Body of pancreas (tissue), 4 donors: Measurements from ENCODE around the gene MEIS3. TPM values are rescaled to one million over a fixed set of nuclear protein-coding genes. Genes with fewer than 3 reads are reported as not detected.

Source experiments
- ATAC-seq: fragments of 150-250 bp; one replicate; pipeline ENCODE4 v1.9.1; 2016
- DNase-seq, 4 donors: peaks; one replicate each; pipeline ENCODE4 v3.0.0-alpha.2; 2019
- H3K27ac ChIP-seq, 4 donors: fragments of 200-600 bp; sonication (generic); 1 replicate in 3 of 4; 2 replicates in 1 of 4; pipeline versions ENCODE4 v1.5.1 to v1.6.1; 2016 to 2019; ENCODE audit warnings: mild to moderate bottlenecking in 1 of 4, mixed read lengths in 1 of 4, moderate library complexity in 1 of 4
- H3K27me3 ChIP-seq, 2 donors: fragments of 200-600 bp; sonication (generic); one replicate each; pipeline ENCODE4 v1.6.0; 2016; ENCODE audit warnings: mild to moderate bottlenecking in 1 of 2
- H3K36me3 ChIP-seq, 2 donors: fragments of 200-600 bp; sonication (generic); replicated peaks in 1 of 2; 2 replicates each; pipeline ENCODE4 v1.5.1; 2016; ENCODE audit warnings: low read depth in 2 of 2; ENCODE audit not compliant: insufficient read depth in 1 of 2
- H3K4me1 ChIP-seq: fragments of 200-600 bp; sonication (generic); one replicate; pipeline ENCODE4 v1.6.0; 2016
- H3K4me3 ChIP-seq, 2 donors: fragments of 200-600 bp; sonication (generic); 1 replicate in 1 of 2; 2 replicates in 1 of 2; pipeline ENCODE4 v1.5.1; 2016 to 2019
- H3K9me3 ChIP-seq, 3 donors: fragments of 200-600 bp; sonication (generic); 1 replicate in 2 of 3; 2 replicates in 1 of 3; pipeline ENCODE4 v1.5.1; 2016
- POLR2A ChIP-seq, 3 donors: fragments of 450-650 bp; IDR thresholded peaks; one replicate each; pipeline ENCODE4 v1.6.1; 2016; ENCODE audit warnings: antibody characterized with exemption in 3 of 3, mild to moderate bottlenecking in 2 of 3
- WGBS, 2 donors: methylation state at CpG; one replicate each; pipeline ENCODE4 v1.1.5; 2017; 5-methylcytosine and 5-hydroxymethylcytosine counted together
- intact Hi-C: fragments of 100-400 bp; cut with DNase I; formaldehyde crosslinking; loops from one replicate; pipeline ENCODE4 v1.15.1; 2023
- total RNA-seq, 2 donors: library from RNA; depleted of rRNA; stranded (reverse); fragments of >200 nt; gene quantifications; one replicate each; pipeline ENCODE4 v1.1.0, GENCODE V29; 2016
- TF ChIP-seq, protein P1 (sequence below), 7 experiments: fragments of 450-650 bp in 4 of 7; fragments of 200-600 bp in 3 of 7; sonication (generic) in 3 of 7; IDR thresholded peaks; one replicate each; pipeline ENCODE4 v1.5.1; 2016 to 2019; ENCODE audit warnings: antibody characterized with exemption in 7 of 7

Gene MEIS3
- total RNA-seq, 2 donors from 2014 or later, result 1.3 to 2.3 TPM

DNA sequence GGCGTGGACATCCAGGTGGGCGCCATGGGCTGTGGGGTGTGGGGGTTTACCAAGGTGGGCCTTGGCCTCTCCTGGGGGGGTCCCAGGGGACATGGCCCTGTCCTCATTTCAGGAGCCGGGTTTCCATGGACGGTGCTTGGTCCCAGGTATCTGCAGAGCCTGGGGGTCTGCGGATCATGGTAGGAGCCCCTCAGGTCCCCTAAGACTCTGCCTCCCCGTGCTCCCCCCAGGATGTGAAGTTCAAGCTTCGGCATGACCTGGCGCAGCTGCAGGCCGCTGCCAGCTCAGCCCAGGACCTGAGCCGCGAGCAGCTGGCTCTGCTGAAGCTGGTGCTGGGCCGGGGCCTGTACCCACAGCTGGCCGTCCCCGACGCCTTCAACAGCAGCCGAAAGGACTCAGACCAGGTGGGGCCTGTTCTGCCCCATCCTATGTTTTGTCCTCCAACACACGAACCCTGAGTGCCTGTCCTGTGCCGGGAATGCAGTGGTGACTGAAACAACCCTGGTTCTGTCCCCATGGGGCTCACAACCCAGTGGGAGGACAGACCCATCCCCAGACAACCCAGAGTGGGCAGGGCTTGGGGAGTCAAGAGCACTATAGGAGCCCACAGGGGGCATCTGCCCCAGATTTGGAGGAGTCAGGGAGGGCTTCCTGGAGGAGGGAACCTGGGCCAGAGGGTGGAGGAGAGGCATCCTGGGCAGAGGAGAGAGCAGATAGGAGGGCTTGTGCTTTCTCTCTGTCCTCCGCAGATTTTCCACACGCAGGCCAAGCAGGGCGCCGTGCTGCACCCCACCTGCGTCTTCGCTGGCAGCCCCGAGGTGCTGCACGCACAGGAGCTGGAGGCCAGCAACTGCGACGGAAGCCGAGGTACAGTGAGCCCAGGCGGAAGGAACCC is 43.4 kb downstream of the MEIS3 start:
- intact Hi-C loops, result no loop called here
- TF ChIP-seq, protein P1, sequence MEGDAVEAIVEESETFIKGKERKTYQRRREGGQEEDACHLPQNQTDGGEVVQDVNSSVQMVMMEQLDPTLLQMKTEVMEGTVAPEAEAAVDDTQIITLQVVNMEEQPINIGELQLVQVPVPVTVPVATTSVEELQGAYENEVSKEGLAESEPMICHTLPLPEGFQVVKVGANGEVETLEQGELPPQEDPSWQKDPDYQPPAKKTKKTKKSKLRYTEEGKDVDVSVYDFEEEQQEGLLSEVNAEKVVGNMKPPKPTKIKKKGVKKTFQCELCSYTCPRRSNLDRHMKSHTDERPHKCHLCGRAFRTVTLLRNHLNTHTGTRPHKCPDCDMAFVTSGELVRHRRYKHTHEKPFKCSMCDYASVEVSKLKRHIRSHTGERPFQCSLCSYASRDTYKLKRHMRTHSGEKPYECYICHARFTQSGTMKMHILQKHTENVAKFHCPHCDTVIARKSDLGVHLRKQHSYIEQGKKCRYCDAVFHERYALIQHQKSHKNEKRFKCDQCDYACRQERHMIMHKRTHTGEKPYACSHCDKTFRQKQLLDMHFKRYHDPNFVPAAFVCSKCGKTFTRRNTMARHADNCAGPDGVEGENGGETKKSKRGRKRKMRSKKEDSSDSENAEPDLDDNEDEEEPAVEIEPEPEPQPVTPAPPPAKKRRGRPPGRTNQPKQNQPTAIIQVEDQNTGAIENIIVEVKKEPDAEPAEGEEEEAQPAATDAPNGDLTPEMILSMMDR (IDR thresholded peaks at IDR 0.05), result no peak
- no peak for TF ChIP-seq POLR2A (IDR thresholded peaks at IDR 0.05)
- DNase-seq (no peak), ATAC-seq (no peak)
- Histone ChIP-seq H3K9me3 (no peaks in the 10 kb centered on the region), H3K36me3 (peaks cover 17 to 47% of the 10 kb centered on the region in 2 donors), H3K4me1 (no peaks in the 10 kb centered on the region), H3K4me3 (no peak overlapping the region), H3K27ac (no peak overlapping the region), H3K27me3 (no peaks in the 10 kb centered on the region)
- whole genome bisulfite sequencing, 2 donors, result 96 to 98% methylated on average over 11 to 25 of the region's 30 CpGs

DNA sequence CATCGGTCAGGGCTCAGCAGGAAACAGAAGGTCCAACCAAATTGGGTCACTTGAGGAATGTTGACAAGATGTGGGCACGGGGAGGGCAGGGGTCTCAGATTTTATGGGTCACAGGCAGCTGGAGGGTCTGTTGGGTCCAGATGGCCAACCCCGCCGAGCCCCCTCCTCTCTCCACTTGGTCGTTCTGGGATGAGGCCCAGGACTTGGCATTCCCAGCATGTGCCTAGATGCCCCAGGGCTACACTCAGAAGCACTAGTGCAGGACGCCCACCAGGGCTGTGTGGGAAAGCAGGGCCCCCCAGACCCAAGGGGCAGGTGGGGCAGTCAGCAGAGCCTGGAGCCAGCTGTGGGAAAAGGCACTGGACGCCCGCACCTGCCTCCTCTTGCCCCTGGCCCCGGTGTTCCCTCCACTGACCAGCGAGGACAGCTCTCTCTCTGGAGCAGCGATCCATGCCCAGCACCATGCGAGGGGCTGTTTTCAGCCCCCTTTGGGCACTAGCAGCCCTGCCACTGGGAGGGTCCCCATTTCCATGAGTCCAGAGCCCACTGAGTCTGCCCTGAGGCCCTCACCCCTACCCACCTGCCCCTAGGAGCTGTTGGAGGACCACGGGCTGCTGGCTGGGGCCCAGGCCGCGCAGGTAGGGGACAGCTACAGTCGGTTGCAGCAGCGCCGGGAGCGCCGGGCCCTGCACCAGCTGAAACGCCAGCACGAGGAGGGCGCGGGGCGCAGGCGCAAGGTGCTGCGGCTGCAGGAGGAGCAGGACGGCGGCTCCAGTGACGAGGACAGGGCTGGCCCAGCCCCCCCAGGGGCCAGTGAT is 44.2 kb downstream of the MEIS3 start:
- H3K27ac ChIP-seq, result no peak overlapping the region
- no peak for ATAC-seq
- H3K27me3 ChIP-seq, result no peaks in the 10 kb centered on the region
- 92 to 97% methylated on average over 21 to 28 of the region's 30 CpGs for WGBS, 2 donors
- intact Hi-C loops, result no loop called here
- DNase-seq, result no peak
- H3K4me1 ChIP-seq, result no peaks in the 10 kb centered on the region
- no peaks in the 10 kb centered on the region for H3K9me3 ChIP-seq
- H3K36me3 ChIP-seq, result peaks cover 19 to 45% of the 10 kb centered on the region in 2 donors
- TF ChIP-seq, protein P1 (IDR thresholded peaks at IDR 0.05), result no peak
- TF ChIP-seq POLR2A (IDR thresholded peaks at IDR 0.05), result no peak
- H3K4me3 ChIP-seq, result no peak overlapping the region

DNA sequence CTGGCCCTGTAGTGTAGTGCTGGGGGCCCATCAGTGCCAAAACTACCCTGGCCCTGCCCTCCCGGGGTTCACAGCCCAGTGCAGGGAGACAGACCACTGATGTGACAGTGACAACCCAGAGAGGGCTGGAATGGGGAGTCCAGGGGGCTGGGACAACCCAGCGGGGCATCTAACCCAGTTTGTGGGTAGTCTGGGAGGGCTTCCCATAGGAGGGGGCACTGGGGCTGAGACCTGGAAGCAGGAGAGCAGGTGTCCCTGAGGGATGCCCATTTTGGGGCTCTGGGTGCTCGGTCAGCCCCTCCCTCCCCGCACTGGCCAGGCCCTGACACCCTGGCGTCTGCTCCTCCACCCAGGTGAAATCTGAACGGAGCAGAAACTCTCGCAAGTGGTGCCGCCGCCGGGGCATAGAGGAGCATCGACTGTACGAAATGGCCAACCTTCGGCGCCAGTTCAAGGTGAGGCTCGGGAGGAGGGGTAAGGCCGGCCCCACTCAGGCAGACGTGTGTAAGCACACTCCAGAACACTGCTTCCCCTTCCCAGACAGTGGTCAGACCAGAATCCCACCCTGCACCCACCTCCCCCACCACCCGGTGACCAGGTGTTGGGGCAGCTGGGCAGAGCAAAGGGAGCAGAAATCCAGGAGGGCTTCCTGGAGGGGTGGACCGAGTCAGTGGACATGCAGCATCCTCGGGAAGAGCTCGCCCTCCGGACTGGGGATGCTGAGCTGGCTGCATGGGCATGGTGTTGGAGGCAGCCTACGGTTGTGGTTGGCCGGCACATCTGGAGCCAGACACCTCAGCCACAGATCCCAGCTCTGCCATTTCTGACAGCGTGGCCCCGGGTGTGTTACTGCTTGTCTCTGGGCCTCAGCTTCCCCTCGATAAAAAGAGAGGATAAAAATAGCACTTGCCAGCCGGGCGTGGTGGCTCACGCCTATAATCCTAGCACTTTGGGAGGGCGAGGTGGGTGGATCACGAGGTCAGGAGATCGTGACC is 45.8 kb downstream of the MEIS3 start:
- ATAC-seq, result no peak

DNA sequence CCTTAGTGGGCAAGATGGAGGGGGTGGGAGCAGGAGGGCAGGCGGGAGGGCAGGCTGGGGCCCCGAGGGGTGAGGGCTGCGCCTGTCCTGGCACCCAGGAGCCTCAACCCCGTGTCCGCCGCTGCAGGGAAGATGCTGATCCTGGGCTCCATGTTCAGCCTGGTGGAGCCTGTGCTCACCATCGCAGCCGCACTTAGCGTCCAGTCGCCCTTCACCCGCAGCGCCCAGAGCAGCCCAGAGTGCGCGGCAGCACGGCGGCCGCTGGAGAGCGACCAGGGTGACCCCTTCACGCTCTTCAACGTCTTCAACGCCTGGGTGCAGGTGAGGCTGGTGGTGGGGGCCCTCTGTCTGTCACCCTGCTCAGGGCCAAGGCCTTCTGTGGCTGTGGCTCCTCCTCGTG is 46.7 kb downstream of the MEIS3 start:
- intact Hi-C loops, result no loop called here
- H3K9me3 ChIP-seq, result no peaks in the 10 kb centered on the region
- ATAC-seq, result no peak
- TF ChIP-seq, protein P1 (IDR thresholded peaks at IDR 0.05), result no peak
- H3K4me1 ChIP-seq, result no peaks in the 10 kb centered on the region
- WGBS, 2 donors, result 94 to 95% methylated on average over 10 to 22 of the region's 22 CpGs
- peaks cover 19 to 50% of the 10 kb centered on the region in 2 donors for H3K36me3 ChIP-seq
- H3K4me3 ChIP-seq, result no peak overlapping the region
- no peaks in the 10 kb centered on the region for H3K27me3 ChIP-seq
- DNase-seq, result no peak
- H3K27ac ChIP-seq, result no peak overlapping the region

More for the DNA sequence above, 45.8 kb downstream of the MEIS3 start:
- no peaks in the 10 kb centered on the region for H3K27me3 ChIP-seq
- no peaks in the 10 kb centered on the region for H3K9me3 ChIP-seq
- no peak for DNase-seq
- no peaks in the 10 kb centered on the region for H3K4me1 ChIP-seq
- no peak for TF ChIP-seq POLR2A (IDR thresholded peaks at IDR 0.05)
- TF ChIP-seq, protein P1 (IDR thresholded peaks at IDR 0.05), result no peak
- intact Hi-C loops, result no loop called here
- no peak overlapping the region for H3K4me3 ChIP-seq
- 93 to 94% methylated on average over 24 to 33 of the region's 33 CpGs for WGBS, 2 donors
- no peak overlapping the region for H3K27ac ChIP-seq
- peaks cover 19 to 50% of the 10 kb centered on the region in 2 donors for H3K36me3 ChIP-seq
